Esophagus squamous epithelium (tissue), 5 donors: ENCODE results near the gene ACP7. TPM values are rescaled to one million over a fixed set of nuclear protein-coding genes. Genes with fewer than 3 reads are reported as not detected.
A peak's percentile ranks its signal among the peaks of the same experiment; 100 is the strongest.

Experiments
- DNase-seq: peaks from one replicate; lab custom pipeline; 2025; lab: John Stamatoyannopoulos, UW
- H3K27ac ChIP-seq, 4 donors: fragments of 200-600 bp; sonication (generic); one replicate each; pipeline ENCODE4 v1.5.1; 2016 to 2019; ENCODE audit warnings: mild to moderate bottlenecking in 1 of 4
- H3K27me3 ChIP-seq, 4 donors: fragments of 200-600 bp; sonication (generic); 1 replicate in 3 of 4; 2 replicates in 1 of 4; pipeline versions ENCODE4 v1.5.1 to v1.6.0; 2017 to 2021; ENCODE audit warnings: antibody characterized with exemption in 1 of 4
- H3K36me3 ChIP-seq, 3 donors: fragments of 200-600 bp; sonication (generic); one replicate each; pipeline ENCODE4 v1.5.1; 2016 to 2019
- H3K4me1 ChIP-seq, 3 donors: fragments of 200-600 bp; sonication (generic); one replicate each; pipeline ENCODE4 v1.5.1; 2017 to 2019
- H3K4me3 ChIP-seq, 4 donors: fragments of 200-600 bp; sonication (generic); 1 replicate in 3 of 4; 2 replicates in 1 of 4; pipeline ENCODE4 v1.5.1; 2016 to 2019; ENCODE audit warnings: mild to moderate bottlenecking in 2 of 4, moderate library complexity in 1 of 4
- H3K9me3 ChIP-seq, 3 donors: fragments of 200-600 bp; sonication (generic); one replicate each; pipeline ENCODE4 v1.5.1; 2016 to 2019
- POLR2A ChIP-seq, 4 donors: fragments of 450-650 bp; IDR thresholded peaks; one replicate each; pipeline ENCODE4 v1.6.1; 2017; ENCODE audit warnings: antibody characterized with exemption in 4 of 4, mild to moderate bottlenecking in 4 of 4, moderate library complexity in 3 of 4
- WGBS, 2 donors: methylation state at CpG; one replicate each; pipeline ENCODE4 v1.1.5; 2018; 5-methylcytosine and 5-hydroxymethylcytosine counted together
- intact Hi-C: fragments of 100-400 bp; cut with DNase I; formaldehyde crosslinking; loops from one replicate; pipeline ENCODE4 v1.15.0; 2022
- total RNA-seq, 4 donors: library from RNA; depleted of rRNA; stranded (reverse); fragments of >200 nt; gene quantifications; one replicate each; pipeline ENCODE4 v1.1.0, GENCODE V29; 2016
- TF ChIP-seq, protein P1 (sequence below), 6 experiments: fragments of 450-650 bp in 4 of 6; fragments of 200-600 bp in 2 of 6; sonication (generic) in 2 of 6; IDR thresholded peaks; one replicate each; pipeline ENCODE4 v1.5.1; 2016 to 2019; ENCODE audit warnings: antibody characterized with exemption in 6 of 6, mild to moderate bottlenecking in 4 of 6, moderate library complexity in 4 of 6
- donor health status: DM: yes; HTN: yes; CAD: no.

Gene ACP7
- total RNA-seq, 4 donors from 2014 or later: 0.19 to 0.57 (median 0.40) TPM; not detected in 1

DNA sequence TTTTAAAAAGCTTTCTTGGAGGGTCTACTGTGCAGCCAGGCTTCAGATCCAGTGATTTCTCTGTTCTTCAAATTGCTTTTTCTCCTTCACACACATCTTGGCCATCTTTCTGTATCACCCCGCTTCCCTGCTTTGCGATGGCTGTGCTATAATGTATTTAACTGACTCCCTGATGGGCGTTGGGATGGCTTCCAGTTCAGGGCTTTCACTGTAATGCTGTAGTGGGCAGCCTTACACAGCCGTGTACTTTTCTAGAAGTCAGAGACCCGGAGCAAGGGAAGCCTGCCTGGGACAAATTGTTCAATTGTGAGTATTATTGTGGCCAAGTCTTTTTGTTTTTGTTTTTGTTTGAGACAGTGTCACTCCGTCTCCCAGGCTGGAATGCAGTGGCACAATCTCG is 22.0 kb downstream of the ACP7 start:
- Histone ChIP-seq H3K4me1 (peaks cover 0 to 6% (median 3%) of the 10 kb centered on the region in 3 donors), H3K9me3 (no peaks in the 10 kb centered on the region), H3K27ac (no peak overlapping the region), H3K36me3 (no peaks in the 10 kb centered on the region), H3K27me3 (peaks cover 0 to 8% (median 0%) of the 10 kb centered on the region in 4 donors), H3K4me3 (no peak overlapping the region)
- WGBS, 2 donors: 48 to 53% methylated on average over 7 of the region's 7 CpGs
- DNase-seq: no peak
- TF ChIP-seq, protein P1, sequence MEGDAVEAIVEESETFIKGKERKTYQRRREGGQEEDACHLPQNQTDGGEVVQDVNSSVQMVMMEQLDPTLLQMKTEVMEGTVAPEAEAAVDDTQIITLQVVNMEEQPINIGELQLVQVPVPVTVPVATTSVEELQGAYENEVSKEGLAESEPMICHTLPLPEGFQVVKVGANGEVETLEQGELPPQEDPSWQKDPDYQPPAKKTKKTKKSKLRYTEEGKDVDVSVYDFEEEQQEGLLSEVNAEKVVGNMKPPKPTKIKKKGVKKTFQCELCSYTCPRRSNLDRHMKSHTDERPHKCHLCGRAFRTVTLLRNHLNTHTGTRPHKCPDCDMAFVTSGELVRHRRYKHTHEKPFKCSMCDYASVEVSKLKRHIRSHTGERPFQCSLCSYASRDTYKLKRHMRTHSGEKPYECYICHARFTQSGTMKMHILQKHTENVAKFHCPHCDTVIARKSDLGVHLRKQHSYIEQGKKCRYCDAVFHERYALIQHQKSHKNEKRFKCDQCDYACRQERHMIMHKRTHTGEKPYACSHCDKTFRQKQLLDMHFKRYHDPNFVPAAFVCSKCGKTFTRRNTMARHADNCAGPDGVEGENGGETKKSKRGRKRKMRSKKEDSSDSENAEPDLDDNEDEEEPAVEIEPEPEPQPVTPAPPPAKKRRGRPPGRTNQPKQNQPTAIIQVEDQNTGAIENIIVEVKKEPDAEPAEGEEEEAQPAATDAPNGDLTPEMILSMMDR (IDR thresholded peaks at IDR 0.05): no peak
- no peak for TF ChIP-seq POLR2A (IDR thresholded peaks at IDR 0.05)
- intact Hi-C loops: no loop called here

DNA sequence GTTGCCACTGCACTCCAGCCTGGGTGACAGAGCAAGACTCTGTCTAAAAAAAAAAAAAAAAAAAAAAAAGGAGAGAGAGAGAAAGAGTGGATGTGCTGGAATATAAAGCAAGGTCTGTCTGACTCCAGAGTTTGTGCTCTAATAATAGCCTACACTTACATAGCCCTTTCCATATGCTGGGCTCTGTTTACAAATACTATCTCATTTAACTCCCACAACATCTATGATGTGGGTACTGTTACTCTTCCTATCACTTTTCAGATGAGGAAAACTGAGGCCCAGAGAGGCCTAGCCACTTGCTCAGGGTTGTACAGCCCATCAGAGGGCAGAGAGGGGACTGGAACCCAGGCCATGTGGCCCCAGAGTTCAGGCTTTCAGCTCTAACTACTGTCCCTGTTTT is 25.5 kb downstream of the ACP7 start:
- TF ChIP-seq, protein P1 (IDR thresholded peaks at IDR 0.05): no peak
- no peak for TF ChIP-seq POLR2A (IDR thresholded peaks at IDR 0.05)
- intact Hi-C loops: no loop called here

DNA sequence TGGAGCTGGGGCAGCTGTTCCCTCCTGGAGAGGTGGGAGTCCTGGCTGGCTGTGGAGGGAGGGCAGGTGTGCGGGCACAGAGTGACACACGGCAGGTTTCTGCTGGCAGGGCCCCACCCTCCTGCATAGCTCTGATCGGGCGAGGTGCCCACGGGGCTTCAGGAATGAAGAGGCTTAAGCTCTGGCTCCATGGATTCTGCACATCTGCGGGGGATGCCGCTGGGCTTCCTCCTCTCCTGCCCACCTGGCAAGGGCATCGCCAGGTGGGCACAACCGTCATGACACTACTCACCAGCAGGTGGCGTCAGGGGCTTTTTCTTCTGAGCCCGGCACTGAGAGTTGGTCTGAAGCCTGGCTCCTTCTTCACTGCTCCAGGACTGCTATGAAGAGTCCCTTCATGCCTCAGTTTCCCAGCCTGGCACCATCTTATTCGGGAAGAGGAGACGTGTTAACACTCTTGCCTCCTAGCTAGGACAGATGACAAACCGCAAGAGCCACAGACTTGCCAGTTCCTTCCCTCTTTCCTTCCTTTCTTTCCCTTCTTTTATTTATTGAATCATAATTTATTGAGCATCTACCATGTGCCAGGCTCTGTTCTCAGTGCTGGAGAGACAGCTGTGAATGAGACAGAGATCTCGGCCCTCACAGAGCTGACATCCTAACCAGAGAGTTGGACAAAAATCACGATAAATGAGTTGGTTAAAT is 26.2 kb downstream of the ACP7 start:
- no peaks in the 10 kb centered on the region for H3K9me3 ChIP-seq
- no peak for DNase-seq
- H3K4me3 ChIP-seq: no peak overlapping the region
- H3K4me1 ChIP-seq: peaks cover 0 to 19% (median 8%) of the 10 kb centered on the region in 3 donors
- intact Hi-C loops: no loop called here
- TF ChIP-seq POLR2A (IDR thresholded peaks at IDR 0.05): no peak
- TF ChIP-seq, protein P1 (IDR thresholded peaks at IDR 0.05): peak; percentile 70 to 83 (median 75)
- H3K27ac ChIP-seq: no peak overlapping the region
- WGBS, 2 donors: 7% methylated on average over 11 to 12 of the region's 16 CpGs
- H3K27me3 ChIP-seq: peaks cover 0 to 36% (median 0%) of the 10 kb centered on the region in 4 donors
- H3K36me3 ChIP-seq: no peaks in the 10 kb centered on the region

More for the DNA sequence above, 25.5 kb downstream of the ACP7 start:
- Histone ChIP-seq H3K9me3 (no peaks in the 10 kb centered on the region), H3K36me3 (no peaks in the 10 kb centered on the region), H3K27ac (no peak overlapping the region), H3K27me3 (peaks cover 0 to 36% (median 0%) of the 10 kb centered on the region in 4 donors), H3K4me3 (no peak overlapping the region), H3K4me1 (peaks cover 0 to 19% (median 8%) of the 10 kb centered on the region in 3 donors)
- DNase-seq: no peak

DNA sequence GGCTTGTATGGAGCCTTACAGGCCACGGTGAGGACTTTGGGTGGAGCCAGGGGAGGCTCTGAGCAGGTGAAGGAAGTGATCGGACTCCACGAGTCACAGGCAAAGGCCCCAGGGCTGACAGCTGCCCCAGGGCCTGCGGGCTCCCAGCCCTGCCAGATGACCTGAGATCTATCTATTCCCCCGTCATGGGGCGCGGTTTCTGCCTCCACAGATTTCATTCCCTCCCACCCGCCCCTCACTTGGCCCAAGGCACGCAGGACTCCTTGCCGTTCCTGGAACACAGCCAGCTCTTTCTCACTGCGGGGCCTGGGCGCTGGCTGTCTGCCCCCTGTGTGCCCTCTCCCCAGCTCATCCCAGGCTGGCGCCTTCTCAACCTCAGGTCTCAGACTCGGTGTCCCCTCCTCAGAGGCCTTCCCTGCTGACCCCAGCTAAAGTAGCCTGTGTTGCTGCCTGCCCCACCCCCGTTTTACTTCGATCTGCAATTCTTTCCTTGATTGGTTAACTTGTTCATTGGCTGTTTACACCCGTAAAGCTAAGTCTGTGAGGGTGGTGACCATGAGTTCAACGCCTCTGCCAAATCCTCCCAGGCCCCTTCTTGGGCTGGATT is 27.5 kb downstream of the ACP7 start:
- Histone ChIP-seq H3K4me1 (peaks cover 0 to 19% (median 8%) of the 10 kb centered on the region in 3 donors), H3K27ac (peak overlapping the region in 1 of 4 donors; percentile 29), H3K4me3 (no peak overlapping the region), H3K36me3 (no peaks in the 10 kb centered on the region), H3K9me3 (no peaks in the 10 kb centered on the region), H3K27me3 (peaks cover 0 to 33% (median 0%) of the 10 kb centered on the region in 4 donors)
- WGBS, 2 donors: 26 to 46% methylated on average over 13 to 17 of the region's 18 CpGs
- no peak for TF ChIP-seq POLR2A (IDR thresholded peaks at IDR 0.05)
- TF ChIP-seq, protein P1 (IDR thresholded peaks at IDR 0.05): no peak
- DNase-seq: no peak
- intact Hi-C loops: no loop called here

DNA sequence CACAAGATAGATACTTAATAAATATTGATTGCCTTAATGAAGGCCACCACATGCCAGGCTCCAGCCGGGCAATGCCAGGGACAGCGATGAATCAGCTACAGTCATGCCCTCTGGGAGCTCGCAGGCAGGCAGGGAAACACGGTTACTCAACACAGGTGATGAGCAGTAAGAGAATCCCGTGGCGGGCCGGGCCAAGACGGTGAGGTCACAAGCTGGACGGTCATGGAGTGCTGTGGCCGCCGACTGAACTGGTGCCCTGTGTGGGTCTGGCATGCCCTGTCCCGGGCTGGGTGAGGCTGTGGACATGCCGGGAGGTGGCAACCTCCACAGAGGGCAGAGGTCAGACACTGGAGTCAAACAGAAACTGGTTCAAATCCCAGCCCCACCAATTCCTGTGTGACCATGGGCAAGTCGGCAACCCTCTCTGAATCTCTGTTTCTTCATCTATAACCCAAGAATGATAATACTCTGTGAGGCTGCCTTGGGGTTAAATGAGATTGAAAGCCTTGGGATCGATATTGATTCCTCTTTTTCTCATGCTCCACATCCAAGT is 28.2 kb downstream of the ACP7 start:
- no peak for DNase-seq
- peaks cover 0 to 29% (median 0%) of the 10 kb centered on the region in 4 donors for H3K27me3 ChIP-seq

More for the DNA sequence above, 28.2 kb downstream of the ACP7 start:
- no peak overlapping the region for H3K4me3 ChIP-seq
- peak overlapping the region in 1 of 4 donors; percentile 29 for H3K27ac ChIP-seq
- intact Hi-C loops: no loop called here
- H3K4me1 ChIP-seq: peaks cover 0 to 19% (median 8%) of the 10 kb centered on the region in 3 donors
- H3K9me3 ChIP-seq: no peaks in the 10 kb centered on the region
- no peaks in the 10 kb centered on the region for H3K36me3 ChIP-seq
- TF ChIP-seq POLR2A (IDR thresholded peaks at IDR 0.05): no peak
- TF ChIP-seq, protein P1 (IDR thresholded peaks at IDR 0.05): no peak
- 47 to 71% methylated on average over 2 to 13 of the region's 15 CpGs for WGBS, 2 donors
